Measurements from ENCODE around the gene UNC5C.

The UNC5C gene

DNA sequence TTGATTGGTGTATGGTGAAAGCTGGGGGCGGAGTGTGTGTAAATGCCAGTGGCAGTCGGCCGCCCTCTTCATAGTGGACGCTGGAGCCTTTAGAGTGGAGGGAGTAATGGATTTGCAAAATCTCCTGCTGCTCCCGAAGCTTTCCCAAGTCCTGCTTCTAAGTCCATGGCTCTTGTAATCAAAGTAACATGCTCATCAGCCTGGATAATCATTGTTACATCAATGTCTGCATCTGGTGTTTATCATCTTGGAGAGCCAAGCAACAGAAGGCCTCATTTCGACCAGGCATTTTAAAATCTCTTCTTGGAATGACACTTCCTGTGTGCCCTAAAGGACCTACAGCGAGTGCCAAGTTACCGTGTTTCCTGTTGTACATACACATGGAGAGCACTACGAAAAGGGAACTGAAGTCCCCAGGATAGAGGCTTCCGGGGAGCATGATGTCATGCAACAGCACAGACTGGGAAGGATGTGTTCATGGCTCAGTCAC is 32.2 kb downstream of the UNC5C start:
- TF ChIP-seq, protein P1, sequence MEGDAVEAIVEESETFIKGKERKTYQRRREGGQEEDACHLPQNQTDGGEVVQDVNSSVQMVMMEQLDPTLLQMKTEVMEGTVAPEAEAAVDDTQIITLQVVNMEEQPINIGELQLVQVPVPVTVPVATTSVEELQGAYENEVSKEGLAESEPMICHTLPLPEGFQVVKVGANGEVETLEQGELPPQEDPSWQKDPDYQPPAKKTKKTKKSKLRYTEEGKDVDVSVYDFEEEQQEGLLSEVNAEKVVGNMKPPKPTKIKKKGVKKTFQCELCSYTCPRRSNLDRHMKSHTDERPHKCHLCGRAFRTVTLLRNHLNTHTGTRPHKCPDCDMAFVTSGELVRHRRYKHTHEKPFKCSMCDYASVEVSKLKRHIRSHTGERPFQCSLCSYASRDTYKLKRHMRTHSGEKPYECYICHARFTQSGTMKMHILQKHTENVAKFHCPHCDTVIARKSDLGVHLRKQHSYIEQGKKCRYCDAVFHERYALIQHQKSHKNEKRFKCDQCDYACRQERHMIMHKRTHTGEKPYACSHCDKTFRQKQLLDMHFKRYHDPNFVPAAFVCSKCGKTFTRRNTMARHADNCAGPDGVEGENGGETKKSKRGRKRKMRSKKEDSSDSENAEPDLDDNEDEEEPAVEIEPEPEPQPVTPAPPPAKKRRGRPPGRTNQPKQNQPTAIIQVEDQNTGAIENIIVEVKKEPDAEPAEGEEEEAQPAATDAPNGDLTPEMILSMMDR (IDR thresholded peaks at IDR 0.05): no peak
- H3K27ac Mint-ChIP-seq: no peak overlapping the region
- H3K36me3 Mint-ChIP-seq (ENCODE audit: low read depth): no peaks in the 10 kb centered on the region
- no peak overlapping the region for H3K4me3 Mint-ChIP-seq
- DNase-seq: no peak
- no peaks in the 10 kb centered on the region for H3K9me3 Mint-ChIP-seq
- H3K4me1 Mint-ChIP-seq: no peaks in the 10 kb centered on the region
- H3K27me3 Mint-ChIP-seq (ENCODE audit: low read depth, poor library complexity): no peaks in the 10 kb centered on the region

DNA sequence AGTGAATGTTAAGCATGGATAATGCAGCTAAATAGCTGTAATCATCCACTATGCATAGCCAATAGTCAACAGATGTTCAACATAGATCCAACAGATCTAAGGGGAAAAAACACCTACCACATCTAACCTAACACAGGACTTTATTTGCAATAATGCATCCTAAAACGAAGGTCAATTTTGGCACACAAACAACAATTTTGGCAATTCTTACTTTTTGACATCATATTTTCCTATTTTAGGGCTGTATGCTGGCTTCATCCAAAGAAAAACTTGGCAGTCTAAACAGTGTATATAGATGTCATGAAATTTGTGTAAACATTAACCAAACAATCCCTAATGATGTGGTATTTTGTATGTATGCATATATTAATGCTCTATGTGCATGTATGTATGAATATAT is 33.2 kb downstream of the UNC5C start:
- Mint-ChIP-seq H3K27me3 (ENCODE audit: low read depth, poor library complexity) (no peaks in the 10 kb centered on the region), H3K4me3 (no peak overlapping the region), H3K9me3 (no peaks in the 10 kb centered on the region), H3K27ac (no peak overlapping the region), H3K4me1 (no peaks in the 10 kb centered on the region), H3K36me3 (ENCODE audit: low read depth) (no peaks in the 10 kb centered on the region)
- DNase-seq: no peak
- TF ChIP-seq, protein P1 (IDR thresholded peaks at IDR 0.05): no peak

DNA sequence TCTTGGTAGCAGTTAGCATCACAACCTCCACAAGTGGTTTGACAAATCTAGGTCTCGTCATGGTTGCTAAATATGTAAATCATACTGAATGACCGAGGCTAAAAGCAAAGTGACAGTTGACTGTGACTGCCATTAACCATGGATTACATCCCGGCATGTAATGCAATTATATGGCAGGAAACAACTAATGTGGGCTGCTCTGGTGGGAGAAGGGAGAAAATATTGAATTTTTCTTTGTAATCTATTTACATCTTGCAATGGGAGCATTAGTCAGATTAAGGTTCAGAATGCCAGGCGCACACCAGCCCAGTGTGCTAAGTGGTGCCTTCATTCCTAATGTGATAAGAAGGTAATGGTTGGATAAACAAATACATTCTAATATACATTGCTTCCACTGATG is 35.8 kb downstream of the UNC5C start:
- TF ChIP-seq, protein P1 (IDR thresholded peaks at IDR 0.05): no peak

DNA sequence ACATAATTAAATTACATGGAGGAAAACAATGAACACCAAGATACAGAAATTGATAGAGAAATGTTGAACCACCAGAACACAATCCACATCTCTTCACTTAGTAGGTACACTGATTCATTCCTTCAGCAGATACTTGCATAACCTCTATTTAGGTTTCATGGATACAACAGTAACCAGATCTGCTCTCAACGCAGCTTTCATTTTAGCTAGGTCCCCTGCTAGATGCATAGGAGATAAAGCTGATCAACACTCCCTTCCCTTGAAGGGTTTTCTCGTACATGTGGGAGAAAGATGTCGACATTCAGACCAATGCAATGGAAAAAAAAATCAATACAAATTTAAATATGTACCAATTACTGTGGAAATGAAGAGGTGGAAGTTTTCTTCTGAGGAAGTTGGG is 37.3 kb downstream of the UNC5C start:
- H3K4me1 Mint-ChIP-seq: peaks cover 5% of the 10 kb centered on the region
- TF ChIP-seq, protein P1 (IDR thresholded peaks at IDR 0.05): no peak
- H3K36me3 Mint-ChIP-seq (ENCODE audit: low read depth): no peaks in the 10 kb centered on the region
- no peak for DNase-seq
- no peaks in the 10 kb centered on the region for H3K27me3 Mint-ChIP-seq (ENCODE audit: low read depth, poor library complexity)
- no peaks in the 10 kb centered on the region for H3K9me3 Mint-ChIP-seq
- H3K27ac Mint-ChIP-seq: no peak overlapping the region
- H3K4me3 Mint-ChIP-seq: no peak overlapping the region

More for the DNA sequence above, 35.8 kb downstream of the UNC5C start:
- Mint-ChIP-seq H3K27me3 (ENCODE audit: low read depth, poor library complexity) (no peaks in the 10 kb centered on the region), H3K9me3 (no peaks in the 10 kb centered on the region), H3K4me3 (no peak overlapping the region), H3K4me1 (no peaks in the 10 kb centered on the region), H3K27ac (no peak overlapping the region), H3K36me3 (ENCODE audit: low read depth) (no peaks in the 10 kb centered on the region)
- DNase-seq: no peak

DNA sequence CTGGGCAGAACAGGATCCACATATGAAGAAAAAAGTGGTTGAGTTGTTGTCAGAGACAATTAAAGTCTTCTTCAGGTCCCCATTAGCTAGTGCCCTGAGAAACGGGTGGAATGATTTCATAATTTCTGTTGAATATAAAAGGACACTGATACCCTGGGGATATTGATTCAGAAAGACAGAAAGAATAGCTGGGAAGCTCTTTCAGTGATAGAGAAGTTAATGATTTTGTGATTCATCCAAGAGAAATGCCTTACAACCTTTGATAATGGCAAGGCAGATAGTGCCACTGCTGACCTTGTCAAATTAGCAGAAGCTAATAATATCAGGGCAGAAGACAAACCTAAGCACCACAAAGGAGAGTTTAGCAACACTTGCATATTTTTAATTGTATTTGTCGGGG is 37.9 kb downstream of the UNC5C start:
- DNase-seq: no peak
- Mint-ChIP-seq H3K36me3 (ENCODE audit: low read depth) (no peaks in the 10 kb centered on the region), H3K4me3 (no peak overlapping the region), H3K27me3 (ENCODE audit: low read depth, poor library complexity) (no peaks in the 10 kb centered on the region), H3K4me1 (peaks cover 5% of the 10 kb centered on the region), H3K27ac (no peak overlapping the region), H3K9me3 (no peaks in the 10 kb centered on the region)
- TF ChIP-seq, protein P1 (IDR thresholded peaks at IDR 0.05): no peak

DNA sequence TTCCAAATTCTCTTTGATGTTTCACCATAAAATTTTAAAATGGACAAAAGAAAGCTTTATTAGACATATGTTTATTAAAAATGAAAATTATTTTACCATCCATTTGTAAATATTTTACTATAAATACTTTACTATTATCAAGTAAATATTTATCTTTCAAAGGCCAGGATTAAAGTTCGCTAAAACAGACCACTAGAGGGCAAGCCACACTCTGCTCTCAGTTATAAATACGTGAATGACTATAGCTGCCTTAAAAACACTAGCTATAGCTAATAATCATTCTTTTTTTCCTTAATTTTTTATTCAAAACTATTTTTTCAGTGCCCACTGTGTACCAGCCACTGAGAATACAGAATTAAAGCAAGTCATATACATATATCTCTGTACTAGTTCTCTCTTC is 38.6 kb downstream of the UNC5C start:
- TF ChIP-seq, protein P1 (IDR thresholded peaks at IDR 0.05): peak; percentile 69
- Mint-ChIP-seq H3K4me3 (no peak overlapping the region), H3K36me3 (ENCODE audit: low read depth) (no peaks in the 10 kb centered on the region), H3K4me1 (peaks cover 12% of the 10 kb centered on the region), H3K9me3 (no peaks in the 10 kb centered on the region), H3K27me3 (ENCODE audit: low read depth, poor library complexity) (no peaks in the 10 kb centered on the region), H3K27ac (no peak overlapping the region)
- DNase-seq: no peak

All from nephron progenitor cell (in vitro differentiated cells).